HG03175 (cell line): ENCODE data around the gene ZGLP1.

Experiments used
- ATAC-seq: cut with Tn5 transposase; IDR thresholded peaks from one replicate; pipeline ENCODE4 v1.9.1; 2021; ENCODE audit warnings: mild to moderate bottlenecking, moderate library complexity; ENCODE audit not compliant: unreplicated experiment

Gene ZGLP1

DNA sequence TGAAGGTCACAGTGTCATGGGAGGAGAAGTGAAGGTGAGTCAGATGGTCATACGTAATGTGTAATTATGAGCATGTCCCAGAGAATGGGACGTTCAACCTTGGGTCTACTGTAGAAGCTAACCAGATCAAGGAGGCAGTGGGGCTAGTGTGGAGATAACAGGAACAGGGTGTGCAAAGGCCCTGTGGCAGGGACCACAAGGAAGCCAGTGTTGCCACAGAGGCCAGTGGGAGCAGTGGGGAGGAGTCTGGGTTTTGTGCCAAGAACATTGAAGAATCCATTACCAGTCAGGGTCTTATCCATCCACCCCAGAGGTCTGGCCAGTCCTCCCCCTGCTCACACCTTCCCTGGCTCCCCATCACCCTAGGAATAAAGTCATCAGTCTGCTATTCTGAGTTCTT is 54.3 kb downstream of the ZGLP1 start:
- ATAC-seq = no peak
